ENCODE data around the gene MVB12A.

DNA sequence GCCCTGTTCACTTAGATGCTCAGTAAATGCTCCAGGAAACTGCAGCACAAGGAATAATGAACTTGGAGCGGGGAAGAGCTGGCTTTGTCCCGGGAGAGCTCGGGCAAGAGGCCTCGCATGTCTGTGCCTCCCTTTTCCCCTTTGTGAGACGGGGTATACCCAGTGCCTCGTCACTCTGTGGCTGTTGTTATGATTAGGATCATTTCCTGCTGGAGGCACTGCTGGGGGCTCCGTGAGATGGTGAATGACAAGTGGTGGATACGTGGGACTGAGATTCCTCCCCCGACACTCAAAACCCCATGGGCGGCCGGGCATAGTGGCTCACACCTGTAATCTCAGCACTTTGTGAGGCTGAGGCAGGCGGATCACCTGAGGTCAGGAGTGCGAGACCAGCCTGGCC is 41.6 kb upstream of the MVB12A start:
- TF ChIP-seq, protein P1, sequence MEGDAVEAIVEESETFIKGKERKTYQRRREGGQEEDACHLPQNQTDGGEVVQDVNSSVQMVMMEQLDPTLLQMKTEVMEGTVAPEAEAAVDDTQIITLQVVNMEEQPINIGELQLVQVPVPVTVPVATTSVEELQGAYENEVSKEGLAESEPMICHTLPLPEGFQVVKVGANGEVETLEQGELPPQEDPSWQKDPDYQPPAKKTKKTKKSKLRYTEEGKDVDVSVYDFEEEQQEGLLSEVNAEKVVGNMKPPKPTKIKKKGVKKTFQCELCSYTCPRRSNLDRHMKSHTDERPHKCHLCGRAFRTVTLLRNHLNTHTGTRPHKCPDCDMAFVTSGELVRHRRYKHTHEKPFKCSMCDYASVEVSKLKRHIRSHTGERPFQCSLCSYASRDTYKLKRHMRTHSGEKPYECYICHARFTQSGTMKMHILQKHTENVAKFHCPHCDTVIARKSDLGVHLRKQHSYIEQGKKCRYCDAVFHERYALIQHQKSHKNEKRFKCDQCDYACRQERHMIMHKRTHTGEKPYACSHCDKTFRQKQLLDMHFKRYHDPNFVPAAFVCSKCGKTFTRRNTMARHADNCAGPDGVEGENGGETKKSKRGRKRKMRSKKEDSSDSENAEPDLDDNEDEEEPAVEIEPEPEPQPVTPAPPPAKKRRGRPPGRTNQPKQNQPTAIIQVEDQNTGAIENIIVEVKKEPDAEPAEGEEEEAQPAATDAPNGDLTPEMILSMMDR (IDR thresholded peaks at IDR 0.05) = no peak
- no peak for TF ChIP-seq POLR2A (IDR thresholded peaks at IDR 0.05)
